GM06990 (cell line): ENCODE data around the gene ENOX1.

ENCODE experiments used
- DNase-seq: peaks from one replicate; pipeline ENCODE4 v3.0.0-alpha.2; 2011; ENCODE audit not compliant: insufficient read length; ENCODE audit errors: extremely low read depth
- H3K27me3 ChIP-seq: replicated peaks from 2 replicates; pipeline ENCODE4 v1.6.0; 2011; ENCODE audit warnings: low read length; ENCODE audit not compliant: control insufficient read depth, insufficient read depth
- H3K36me3 ChIP-seq: 2 replicates; pipeline ENCODE4 v1.5.1; 2011; ENCODE audit warnings: low read length; ENCODE audit not compliant: control insufficient read depth, insufficient read depth
- H3K4me3 ChIP-seq: replicated peaks from 2 replicates; pipeline ENCODE4 v1.5.1; 2011; ENCODE audit warnings: low read depth, mild to moderate bottlenecking, control low read depth, low read length
- CTCF ChIP-seq: IDR thresholded peaks from 2 replicates; pipeline ENCODE4 v1.5.1; 2011; ENCODE audit warnings: low read length, control low read depth, mild to moderate bottlenecking, inconsistent platforms; ENCODE audit not compliant: insufficient read depth, poor library complexity, severe bottlenecking

Gene ENOX1

GRCh38 chr13:43339145-43339804 is 447.5 kb downstream of the ENOX1 start:
- TF ChIP-seq CTCF: no peak
- H3K27me3 ChIP-seq: no peaks in the 10 kb centered on the region
- no peaks in the 10 kb centered on the region for H3K36me3 ChIP-seq
- H3K4me3 ChIP-seq: no peak overlapping the region
- DNase-seq: no peak

GRCh38 chr13:43335764-43336163 is 451.0 kb downstream of the ENOX1 start:
- Histone ChIP-seq H3K27me3 (no peaks in the 10 kb centered on the region), H3K36me3 (no peaks in the 10 kb centered on the region), H3K4me3 (no peak overlapping the region)
- no peak for TF ChIP-seq CTCF
- no peak for DNase-seq

- H3K36me3 ChIP-seq: no peaks in the 10 kb centered on the region
- DNase-seq: no peak
- TF ChIP-seq CTCF: no peak
- H3K27me3 ChIP-seq: no peaks in the 10 kb centered on the region
- no peak overlapping the region for H3K4me3 ChIP-seq
Measured at GRCh38 chr13:43333176-43333575, 453.6 kb downstream of the ENOX1 start.

- no peaks in the 10 kb centered on the region for H3K36me3 ChIP-seq
- no peak for DNase-seq
- no peak for TF ChIP-seq CTCF
- no peaks in the 10 kb centered on the region for H3K27me3 ChIP-seq
- H3K4me3 ChIP-seq: no peak overlapping the region
Measured at GRCh38 chr13:43331672-43332071, 455.1 kb downstream of the ENOX1 start.

- Histone ChIP-seq H3K36me3 (no peaks in the 10 kb centered on the region), H3K4me3 (no peak overlapping the region), H3K27me3 (no peaks in the 10 kb centered on the region)
- no peak for DNase-seq
- TF ChIP-seq CTCF: no peak
Measured at GRCh38 chr13:43329702-43330101, 457.1 kb downstream of the ENOX1 start.

GRCh38 chr13:43328907-43329306 is 457.9 kb downstream of the ENOX1 start:
- no peak for TF ChIP-seq CTCF
- Histone ChIP-seq H3K27me3 (no peaks in the 10 kb centered on the region), H3K36me3 (no peaks in the 10 kb centered on the region), H3K4me3 (no peak overlapping the region)
- no peak for DNase-seq
